ENCODE results near the gene ZFAND6.

ZFAND6 gene

GRCh38 chr15:80152180-80152895 is 92.9 kb downstream of the ZFAND6 start:
- DNase-seq = peak; percentile 89

GRCh38 chr15:80152896-80153876 is 93.7 kb downstream of the ZFAND6 start, which contains the start of gene FAH:
FAH (plus strand) TSS chr15:80152999; CDS start chr15:80153055, 56 bp downstream.
- DNase-seq = peak; percentile 61

GRCh38 chr15:80153900-80154299 is 94.4 kb downstream of the ZFAND6 start:
- no peak for DNase-seq

GRCh38 chr15:80154336-80154735 is 94.9 kb downstream of the ZFAND6 start:
- no peak for DNase-seq

GRCh38 chr15:80155001-80155377 is 95.5 kb downstream of the ZFAND6 start:
- DNase-seq = no peak

GRCh38 chr15:80155378-80156175 is 96.1 kb downstream of the ZFAND6 start:
- peak; percentile 89 for DNase-seq

- no peak for DNase-seq
Measured at GRCh38 chr15:80156176-80156720, 96.8 kb downstream of the ZFAND6 start.

GRCh38 chr15:80157215-80157614 is 97.7 kb downstream of the ZFAND6 start:
- no peak for DNase-seq

- DNase-seq = no peak
Measured at GRCh38 chr15:80159301-80159700, 99.8 kb downstream of the ZFAND6 start.

- peak; percentile 90 for DNase-seq
Measured at GRCh38 chr15:80159811-80160569, 100.5 kb downstream of the ZFAND6 start.

- DNase-seq = peak; percentile 97
Measured at GRCh38 chr15:80160570-80161156, 101.2 kb downstream of the ZFAND6 start.

- no peak for DNase-seq
Measured at GRCh38 chr15:80161468-80162016, 102.1 kb downstream of the ZFAND6 start.

- DNase-seq = no peak
Measured at GRCh38 chr15:80162059-80162554, 102.6 kb downstream of the ZFAND6 start.

GRCh38 chr15:80163217-80163616 is 103.7 kb downstream of the ZFAND6 start:
- DNase-seq = no peak

GRCh38 chr15:80163897-80164296 is 104.4 kb downstream of the ZFAND6 start:
- no peak for DNase-seq

GRCh38 chr15:80167936-80168335 is 108.5 kb downstream of the ZFAND6 start:
- DNase-seq = no peak

- no peak for DNase-seq
Measured at GRCh38 chr15:80168421-80168820, 108.9 kb downstream of the ZFAND6 start.

- DNase-seq = no peak
Measured at GRCh38 chr15:80169768-80170357, 110.4 kb downstream of the ZFAND6 start.

GRCh38 chr15:80170596-80170995 is 111.1 kb downstream of the ZFAND6 start:
- no peak for DNase-seq

GRCh38 chr15:80171787-80172186 is 112.3 kb downstream of the ZFAND6 start:
- no peak for DNase-seq

GRCh38 chr15:80172401-80172800 is 112.9 kb downstream of the ZFAND6 start:
- DNase-seq = no peak
